ENCODE measurements around the gene FLNA.

- TF ChIP-seq CTCF (IDR thresholded peaks at IDR 0.05; ENCODE audit: low read depth, low read length) (no peak), POLR2A (IDR thresholded peaks at IDR 0.05; ENCODE audit: extremely low read depth, insufficient read length) (no peak)
Observed at GRCh38 chrX:154349979-154350378, 24.5 kb downstream of the FLNA start.
